Fibroblast of lung (primary cell): ENCODE results near the gene P2RX6.

Experiments used
- EZH2 ChIP-seq: IDR thresholded peaks from 2 replicates; pipeline ENCODE4 v1.5.1; 2012; ENCODE audit warnings: low read length, control low read depth, mild to moderate bottlenecking; ENCODE audit errors: missing control alignments
- TF ChIP-seq, protein P1 (sequence below), 2 donors: IDR thresholded peaks in 1 of 2; conservative IDR thresholded peaks in 1 of 2; 1 replicate in 1 of 2; 2 replicates in 1 of 2; pipeline ENCODE4 v1.5.1; 2011 to 2012; ENCODE audit warnings: low read length in 2 of 2, control low read depth in 1 of 2, inconsistent platforms in 1 of 2, low read depth in 1 of 2, mild to moderate bottlenecking in 1 of 2

DNA sequence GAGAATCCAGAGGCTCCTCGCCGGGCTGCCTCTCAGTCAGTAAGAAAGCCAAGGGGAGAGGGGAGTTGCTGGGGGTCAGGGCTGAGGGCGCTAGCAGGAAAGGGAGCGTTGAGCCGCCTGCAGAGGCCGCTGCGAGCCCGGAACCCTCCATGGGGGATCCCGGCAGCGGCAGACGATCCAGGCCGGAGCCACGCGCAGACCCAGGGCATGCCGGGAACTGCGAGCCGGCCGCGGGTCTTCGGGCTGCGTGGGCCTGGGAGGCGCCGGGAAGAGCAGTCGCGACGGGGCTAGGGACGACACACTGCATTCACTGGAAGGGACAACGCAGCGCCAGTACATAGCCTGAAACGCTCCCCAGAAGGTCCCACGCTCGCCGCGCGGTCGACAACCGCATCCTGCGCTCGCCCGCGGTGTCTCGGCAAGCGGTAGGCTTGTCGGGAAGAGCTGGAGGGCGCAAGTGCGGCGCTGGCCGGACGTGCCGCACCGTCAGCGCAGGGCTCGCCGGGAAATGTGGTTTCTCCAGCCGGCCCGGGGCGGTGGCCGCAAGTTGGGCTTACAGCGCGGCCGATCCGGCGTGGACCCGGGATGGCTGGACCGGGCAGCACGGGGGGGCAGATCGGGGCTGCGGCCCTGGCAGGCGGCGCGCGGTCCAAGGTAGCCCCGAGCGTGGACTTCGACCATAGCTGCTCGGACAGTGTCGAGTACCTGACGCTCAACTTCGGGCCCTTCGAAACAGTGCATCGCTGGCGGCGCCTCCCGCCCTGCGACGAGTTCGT lies 33.0 kb upstream of the P2RX6 start, which contains the start of gene LZTR1:
- TF ChIP-seq, protein P1, sequence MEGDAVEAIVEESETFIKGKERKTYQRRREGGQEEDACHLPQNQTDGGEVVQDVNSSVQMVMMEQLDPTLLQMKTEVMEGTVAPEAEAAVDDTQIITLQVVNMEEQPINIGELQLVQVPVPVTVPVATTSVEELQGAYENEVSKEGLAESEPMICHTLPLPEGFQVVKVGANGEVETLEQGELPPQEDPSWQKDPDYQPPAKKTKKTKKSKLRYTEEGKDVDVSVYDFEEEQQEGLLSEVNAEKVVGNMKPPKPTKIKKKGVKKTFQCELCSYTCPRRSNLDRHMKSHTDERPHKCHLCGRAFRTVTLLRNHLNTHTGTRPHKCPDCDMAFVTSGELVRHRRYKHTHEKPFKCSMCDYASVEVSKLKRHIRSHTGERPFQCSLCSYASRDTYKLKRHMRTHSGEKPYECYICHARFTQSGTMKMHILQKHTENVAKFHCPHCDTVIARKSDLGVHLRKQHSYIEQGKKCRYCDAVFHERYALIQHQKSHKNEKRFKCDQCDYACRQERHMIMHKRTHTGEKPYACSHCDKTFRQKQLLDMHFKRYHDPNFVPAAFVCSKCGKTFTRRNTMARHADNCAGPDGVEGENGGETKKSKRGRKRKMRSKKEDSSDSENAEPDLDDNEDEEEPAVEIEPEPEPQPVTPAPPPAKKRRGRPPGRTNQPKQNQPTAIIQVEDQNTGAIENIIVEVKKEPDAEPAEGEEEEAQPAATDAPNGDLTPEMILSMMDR (conservative IDR thresholded peaks at IDR 0.05 in 1 of 2, IDR thresholded peaks at IDR 0.05 in 1 of 2; ENCODE audit: low read depth in 1 of 2, low read length in 2 of 2), result peak; percentile 47 to 64
- no peak for TF ChIP-seq EZH2
